Spleen (tissue), 7 donors: Measurements from ENCODE around the gene ZDHHC14.

Experiments used
- CTCF ChIP-seq, 11 experiments: fragments of 200-600 bp in 7 of 11; fragments of 450-650 bp in 4 of 11; sonication (generic) in 4 of 11; IDR thresholded peaks in 8 of 11; conservative IDR thresholded peaks in 3 of 11; 1 replicate in 7 of 11; 2 replicates in 4 of 11; pipeline versions ENCODE4 v1.4.0 to v1.8.0; 2016 to 2021; ENCODE audit warnings: antibody characterized with exemption in 11 of 11, inconsistent platforms in 4 of 11, mild to moderate bottlenecking in 1 of 11
- POLR2A ChIP-seq, 3 donors: fragments of 450-650 bp; IDR thresholded peaks; one replicate each; pipeline ENCODE4 v1.5.1; 2017; ENCODE audit warnings: antibody characterized with exemption in 3 of 3, mild to moderate bottlenecking in 1 of 3
- donor health status: DM: no; HTN: no; CAD: no; lungs with moderate emphysema.
- donor health status: DM: no; HTN: no; CAD: no.
- donor health status: DM: no; HTN: no; CAD: no.

- no peak for TF ChIP-seq CTCF (IDR thresholded peaks at IDR 0.05 in 8 of 11, conservative IDR thresholded peaks at IDR 0.05 in 3 of 11)
- TF ChIP-seq POLR2A (IDR thresholded peaks at IDR 0.05) = no peak
Measured at GRCh38 chr6:157380458-157380778, 572 bp upstream of the ZDHHC14 start.
